HG03342 (cell line): ENCODE data around the gene ABHD3.
"Not testable (repeated sequence)": the region's sequence is repeated elsewhere in the genome, so short reads cannot be mapped to it uniquely, and the experiment has no call there.

Experiments used
- ATAC-seq: cut with Tn5 transposase; IDR thresholded peaks from one replicate; pipeline ENCODE4 v1.9.1; 2021; ENCODE audit warnings: mild to moderate bottlenecking, moderate library complexity; ENCODE audit not compliant: unreplicated experiment

ABHD3 gene

GRCh38 chr18:21653361-21653760, 51.2 kb downstream of the ABHD3 start:
- no peak for ATAC-seq

GRCh38 chr18:21652073-21652472, 52.5 kb downstream of the ABHD3 start:
- ATAC-seq: no peak

GRCh38 chr18:21650311-21650710, 54.3 kb downstream of the ABHD3 start:
- no peak for ATAC-seq

GRCh38 chr18:21640375-21640774, 64.2 kb downstream of the ABHD3 start:
- ATAC-seq: not testable (repeated sequence)

GRCh38 chr18:21638822-21639221, 65.8 kb downstream of the ABHD3 start:
- no peak for ATAC-seq

GRCh38 chr18:21636769-21637168, 67.8 kb downstream of the ABHD3 start:
- ATAC-seq: no peak

GRCh38 chr18:21634588-21635199, 69.9 kb downstream of the ABHD3 start:
- no peak for ATAC-seq

GRCh38 chr18:21632393-21632792, 72.2 kb downstream of the ABHD3 start:
- no peak for ATAC-seq

- ATAC-seq: peak; percentile 74
These were observed 75.3 kb downstream of the ABHD3 start for GRCh38 chr18:21629089-21629832.

- ATAC-seq: not testable (repeated sequence)
These were observed 82.9 kb downstream of the ABHD3 start for GRCh38 chr18:21621640-21622039.

- peak; percentile 96 for ATAC-seq
These were observed 92.2 kb downstream of the ABHD3 start, which contains the start of gene SNRPD1 for GRCh38 chr18:21612125-21613039. SNRPD1 (plus strand) TSS chr18:21612314; CDS start chr18:21612430, 116 bp downstream.

GRCh38 chr18:21611401-21612124, 93.0 kb downstream of the ABHD3 start:
- ATAC-seq: not testable (repeated sequence)

GRCh38 chr18:21605213-21605612, 99.4 kb downstream of the ABHD3 start:
- ATAC-seq: no peak

- ATAC-seq: no peak
These were observed 99.9 kb downstream of the ABHD3 start for GRCh38 chr18:21604671-21605070.

- no peak for ATAC-seq
These were observed 102.3 kb downstream of the ABHD3 start for GRCh38 chr18:21602299-21602587.
